ENCODE data around the gene TSC2. TPM values are rescaled to one million over a fixed set of nuclear protein-coding genes. Genes with fewer than 3 reads are reported as not detected.
"Not testable (repeated sequence)": the region's sequence is repeated elsewhere in the genome, so short reads cannot be mapped to it uniquely, and the experiment has no call there.

The TSC2 gene
- total RNA-seq, 2 donors from 2014 or later: 75.3 to 143 TPM

DNA sequence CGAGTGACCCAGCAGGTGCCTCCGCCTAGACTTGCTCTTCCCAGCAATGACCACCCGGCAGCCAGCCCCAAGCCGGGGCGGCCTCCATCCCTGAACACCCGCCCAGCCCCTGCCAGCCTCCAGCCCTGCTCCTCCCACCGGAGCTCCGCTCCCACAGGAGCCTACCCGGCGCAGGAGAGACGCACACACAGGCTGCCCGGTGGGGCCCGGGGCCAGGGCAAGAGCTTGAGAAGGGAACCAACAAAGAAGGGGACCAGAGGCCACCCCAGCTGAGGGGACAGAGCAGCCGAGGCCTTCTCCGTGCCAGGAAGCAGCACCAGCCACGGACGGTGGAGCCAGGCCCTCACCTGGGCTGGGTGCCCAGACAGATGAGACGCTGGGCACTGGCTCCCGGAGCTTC, 74.1 kb downstream of the TSC2 start:
- Histone ChIP-seq H3K36me3 (no peaks in the 10 kb centered on the region), H3K9me3 (no peaks in the 10 kb centered on the region), H3K4me3 (no peak overlapping the region), H3K9ac (ENCODE audit: low read depth in 2 of 2, low read length in 2 of 2) (no peak overlapping the region), H3K4me1 (peaks cover 6% of the 10 kb centered on the region), H3K27ac (no peak overlapping the region), H3K27me3 (no peaks in the 10 kb centered on the region)
- intact Hi-C loops (cut with DNase I): no loop called here
- no peak for DNase-seq
- no peak for TF ChIP-seq CTCF (IDR thresholded peaks at IDR 0.05)

DNA sequence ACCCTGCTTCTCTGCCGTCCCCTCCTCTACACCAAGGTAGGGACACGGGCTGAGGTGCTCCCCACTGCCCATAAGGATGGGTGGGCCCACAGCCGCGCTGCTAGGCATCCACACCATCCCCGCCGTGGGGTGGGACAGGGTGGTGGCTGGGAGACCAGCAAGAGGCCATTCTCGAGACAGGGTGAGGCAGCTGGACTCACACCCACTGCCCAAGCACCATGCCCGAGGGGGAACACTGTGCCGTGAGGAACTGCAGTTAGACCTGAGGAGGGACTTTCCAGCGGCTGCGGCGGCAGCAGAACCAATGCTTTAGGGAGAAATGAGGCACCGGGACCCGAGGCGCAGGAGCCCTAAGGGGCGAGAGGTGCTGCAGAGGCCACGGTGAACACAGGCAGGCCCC, 74.6 kb downstream of the TSC2 start:
- H3K27ac ChIP-seq: no peak overlapping the region
- H3K27me3 ChIP-seq: no peaks in the 10 kb centered on the region
- peak overlapping the region in 1 of 2 donors; percentile 66 for H3K9ac ChIP-seq (ENCODE audit: low read depth in 2 of 2, low read length in 2 of 2)
- no peaks in the 10 kb centered on the region for H3K9me3 ChIP-seq
- H3K4me3 ChIP-seq: no peak overlapping the region
- peaks cover 6% of the 10 kb centered on the region for H3K4me1 ChIP-seq
- intact Hi-C loops (cut with DNase I): no loop called here
- TF ChIP-seq CTCF (IDR thresholded peaks at IDR 0.05): no peak
- H3K36me3 ChIP-seq: no peaks in the 10 kb centered on the region
- no peak for DNase-seq

DNA sequence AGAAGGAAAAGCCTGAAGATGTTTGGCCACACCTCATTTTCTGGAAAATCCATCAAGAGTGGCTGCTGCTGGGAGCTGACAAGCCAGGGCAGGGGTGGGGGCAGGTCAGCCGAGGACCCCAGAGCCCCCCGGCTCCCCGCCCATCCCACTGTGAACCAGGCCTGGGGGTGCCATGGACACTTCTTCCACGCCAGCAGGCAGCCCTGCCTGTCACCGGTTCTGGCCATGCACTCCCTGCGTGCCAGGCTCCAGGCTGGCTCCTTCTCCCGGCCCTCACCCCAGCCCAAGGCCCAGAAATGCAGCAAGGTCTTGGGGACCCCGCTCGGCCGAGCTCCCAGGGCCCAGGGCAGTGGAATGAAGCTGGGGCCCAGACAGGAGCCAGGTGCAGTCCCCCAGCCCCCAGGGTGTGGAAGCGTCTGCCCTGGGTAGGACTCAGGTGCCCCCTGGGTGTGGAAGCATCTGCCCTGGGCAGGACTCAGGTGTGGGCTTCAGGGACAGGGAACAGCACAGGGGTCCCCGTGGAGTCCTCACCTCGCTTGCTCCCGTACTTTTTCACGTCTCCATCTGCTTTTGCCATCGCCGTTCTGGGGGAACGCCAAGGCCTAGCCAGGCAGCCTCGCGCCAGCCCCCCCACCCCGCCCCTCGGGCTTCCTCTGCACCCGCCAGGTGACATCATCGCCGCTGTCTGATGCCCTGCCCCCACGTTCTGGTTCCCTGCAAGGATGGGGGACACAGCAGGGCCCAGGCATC, 75.3 kb downstream of the TSC2 start:
- intact Hi-C loops (cut with DNase I); DNase-seq; H3K4me3 ChIP-seq; H3K36me3 ChIP-seq; H3K4me1 ChIP-seq; H3K27me3 ChIP-seq; H3K27ac ChIP-seq; H3K9me3 ChIP-seq; H3K9ac ChIP-seq (ENCODE audit: low read depth in 2 of 2, low read length in 2 of 2): not testable (repeated sequence)

- DNase-seq; H3K4me3 ChIP-seq; H3K27me3 ChIP-seq; H3K4me1 ChIP-seq; intact Hi-C loops (cut with DNase I); H3K36me3 ChIP-seq; H3K9ac ChIP-seq (ENCODE audit: low read depth in 2 of 2, low read length in 2 of 2); H3K9me3 ChIP-seq: not testable (repeated sequence)
- H3K27ac ChIP-seq: peak overlapping the region; percentile 81
These were observed 76.1 kb downstream of the TSC2 start for GRCh38 chr16:2123706-2124376.

GRCh38 chr16:2124377-2124693, 76.5 kb downstream of the TSC2 start:
- H3K4me1 ChIP-seq; intact Hi-C loops (cut with DNase I); H3K36me3 ChIP-seq; DNase-seq; H3K9me3 ChIP-seq; H3K27me3 ChIP-seq: not testable (repeated sequence)
- Histone ChIP-seq H3K4me3 (peak overlapping the region; percentile 11), H3K27ac (peak overlapping the region; percentile 81), H3K9ac (ENCODE audit: low read depth in 2 of 2, low read length in 2 of 2) (peak overlapping the region in 1 of 2 donors; percentile 43)

DNA sequence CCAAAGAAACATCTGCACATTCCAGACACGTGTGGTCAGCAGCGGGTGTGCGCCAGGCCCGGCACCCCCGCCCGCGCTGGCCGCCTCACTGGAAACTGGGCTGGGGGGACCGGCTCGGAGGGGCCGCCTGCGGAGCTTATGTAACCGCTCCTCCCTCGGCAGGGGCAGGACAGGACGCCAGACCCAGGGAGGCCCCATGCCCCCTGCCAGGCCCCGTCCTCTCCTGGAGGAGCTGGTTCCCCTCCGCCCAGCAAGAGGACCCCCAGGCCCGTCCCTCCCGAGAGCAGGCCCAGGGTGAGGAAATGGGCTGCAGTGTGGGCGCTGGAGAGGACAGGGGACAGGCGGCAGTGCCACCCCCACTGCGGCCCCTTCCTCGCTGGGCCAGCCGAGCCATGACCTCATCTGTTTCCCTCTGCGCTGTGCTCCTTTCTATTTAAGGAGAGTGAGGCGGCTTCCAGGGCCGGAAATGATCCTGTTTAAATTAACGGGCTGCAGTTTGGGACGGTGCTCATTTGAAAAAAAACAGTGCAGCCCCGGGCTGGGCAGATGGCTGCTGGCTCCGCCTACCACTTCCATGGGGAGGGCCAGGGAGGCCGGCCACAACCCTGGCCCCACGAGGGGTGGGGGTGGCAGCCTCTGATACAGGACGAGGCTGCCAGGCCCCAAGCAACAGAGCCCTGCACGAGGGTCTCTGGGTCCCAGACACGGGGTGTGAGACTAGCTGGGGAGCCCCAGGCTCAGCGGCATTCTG, 77.1 kb downstream of the TSC2 start:
- H3K27ac ChIP-seq: peak overlapping the region; percentile 81
- intact Hi-C loops (cut with DNase I); H3K9me3 ChIP-seq; H3K27me3 ChIP-seq; H3K36me3 ChIP-seq; H3K4me1 ChIP-seq: not testable (repeated sequence)
- peak overlapping the region; percentile 34 to 63 for H3K9ac ChIP-seq (ENCODE audit: low read depth in 2 of 2, low read length in 2 of 2)
- H3K4me3 ChIP-seq: peak overlapping the region; percentile 11
- DNase-seq: peak; percentile 47

DNA sequence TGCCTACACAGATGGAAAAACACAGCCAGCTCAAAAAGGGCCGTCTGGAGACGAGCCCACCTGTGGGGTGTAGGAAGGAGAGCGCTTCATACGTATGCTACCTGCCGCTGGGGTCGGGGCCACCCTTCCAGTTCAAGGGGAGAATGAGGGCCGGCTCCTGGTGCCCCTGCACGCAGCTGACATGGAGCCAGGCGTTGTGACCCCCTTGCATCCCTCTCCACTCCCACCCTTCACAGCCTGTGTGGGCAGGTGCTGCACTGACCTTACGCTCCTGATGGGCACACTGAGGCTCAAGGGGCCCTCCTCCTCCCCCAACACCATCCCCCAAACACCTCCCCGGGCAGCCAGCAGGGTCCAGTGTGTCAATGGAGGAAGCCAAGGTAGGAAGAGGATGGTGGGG, 77.8 kb downstream of the TSC2 start:
- H3K9me3 ChIP-seq; DNase-seq; intact Hi-C loops (cut with DNase I); H3K36me3 ChIP-seq; H3K27me3 ChIP-seq; H3K4me1 ChIP-seq; H3K4me3 ChIP-seq: not testable (repeated sequence)
- Histone ChIP-seq H3K27ac (peak overlapping the region; percentile 81), H3K9ac (ENCODE audit: low read depth in 2 of 2, low read length in 2 of 2) (peak overlapping the region; percentile 34 to 63)

DNA sequence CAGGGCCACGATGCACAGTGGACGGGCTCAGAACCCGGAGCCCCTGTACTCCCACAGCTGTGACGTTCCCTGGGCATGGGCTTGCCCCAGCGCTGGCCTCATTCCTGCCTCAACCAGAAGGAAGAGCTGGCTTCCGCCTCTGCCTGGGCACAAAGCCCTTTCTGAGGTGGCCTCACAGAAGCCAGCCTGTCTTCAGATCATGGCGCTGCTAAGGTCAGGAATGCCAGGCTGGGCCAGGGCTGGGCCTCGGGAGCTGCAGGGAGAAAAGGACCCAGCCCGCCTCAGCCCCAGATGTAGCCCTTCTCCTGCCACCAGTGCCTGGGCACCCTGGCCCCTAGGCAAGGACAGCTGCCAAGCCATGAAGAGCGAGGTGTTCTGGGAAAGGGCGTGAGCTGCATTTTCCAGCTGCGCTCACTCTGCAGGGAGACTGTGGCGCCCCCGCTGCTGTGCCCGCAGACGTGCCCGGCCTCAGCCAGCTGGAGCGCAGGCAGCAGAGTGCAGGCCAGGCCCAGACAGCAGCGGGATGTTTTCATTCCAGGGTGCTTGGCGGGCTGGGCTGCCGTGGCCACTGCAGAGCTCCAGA, 78.5 kb downstream of the TSC2 start:
- H3K4me1 ChIP-seq; H3K27me3 ChIP-seq; intact Hi-C loops (cut with DNase I); H3K36me3 ChIP-seq; H3K4me3 ChIP-seq; H3K9me3 ChIP-seq; DNase-seq: not testable (repeated sequence)
- Histone ChIP-seq H3K27ac (peak overlapping the region; percentile 57), H3K9ac (ENCODE audit: low read depth in 2 of 2, low read length in 2 of 2) (peak overlapping the region in 1 of 2 donors; percentile 63)

GRCh38 chr16:2126928-2127556, 79.3 kb downstream of the TSC2 start:
- H3K9me3 ChIP-seq; H3K4me3 ChIP-seq; intact Hi-C loops (cut with DNase I); H3K27me3 ChIP-seq; DNase-seq; H3K4me1 ChIP-seq; H3K36me3 ChIP-seq: not testable (repeated sequence)
- Histone ChIP-seq H3K9ac (ENCODE audit: low read depth in 2 of 2, low read length in 2 of 2) (peak overlapping the region in 1 of 2 donors; percentile 12), H3K27ac (peak overlapping the region; percentile 57)

GRCh38 chr16:2127630-2128280, 80.0 kb downstream of the TSC2 start:
- H3K9me3 ChIP-seq; H3K4me3 ChIP-seq; intact Hi-C loops (cut with DNase I); H3K9ac ChIP-seq (ENCODE audit: low read depth in 2 of 2, low read length in 2 of 2); H3K36me3 ChIP-seq; H3K27me3 ChIP-seq; H3K4me1 ChIP-seq: not testable (repeated sequence)
- peak overlapping the region; percentile 57 for H3K27ac ChIP-seq
- peak; percentile 72 for DNase-seq

Measured in colonic mucosa (tissue), 4 donors.